ELR (cell line): Measurements from ENCODE around the gene TLCD3A.
A peak's percentile ranks its signal among the peaks of the same experiment; 100 is the strongest.
"Not testable (repeated sequence)": the region's sequence is repeated elsewhere in the genome, so short reads cannot be mapped to it uniquely, and the experiment has no call there.

Experiments used
- DNase-seq: peaks from one replicate; pipeline ENCODE4 v3.0.0-alpha.2; 2015; ENCODE audit warnings: low read depth

The TLCD3A gene

GRCh38 chr17:749359-749758 lies 17.0 kb downstream of the TLCD3A start:
- DNase-seq = not testable (repeated sequence)

- DNase-seq = peak; percentile 27
Measured at GRCh38 chr17:750431-751037, 18.1 kb downstream of the TLCD3A start.

GRCh38 chr17:751269-752001 lies 19.0 kb downstream of the TLCD3A start:
- peak; percentile 72 for DNase-seq

GRCh38 chr17:752002-752619 lies 19.7 kb downstream of the TLCD3A start, which contains the start of gene GEMIN4:
Gene GEMIN4 (minus strand): TSS chr17:752264. CDS start chr17:752142, 122 bp downstream.
- DNase-seq = peak; percentile 86

- peak; percentile 27 for DNase-seq
Measured at GRCh38 chr17:752620-753219, 20.3 kb downstream of the TLCD3A start.

- DNase-seq = no peak
Measured at GRCh38 chr17:753418-753817, 21.0 kb downstream of the TLCD3A start.

GRCh38 chr17:755319-755961 lies 23.0 kb downstream of the TLCD3A start:
- not testable (repeated sequence) for DNase-seq

GRCh38 chr17:756010-756567 lies 23.7 kb downstream of the TLCD3A start:
- DNase-seq = not testable (repeated sequence)

- DNase-seq = no peak
Measured at GRCh38 chr17:759964-760363, 27.6 kb downstream of the TLCD3A start.

GRCh38 chr17:760371-760770 lies 28.0 kb downstream of the TLCD3A start:
- DNase-seq = no peak

GRCh38 chr17:767076-767475 lies 34.7 kb downstream of the TLCD3A start:
- DNase-seq = no peak

GRCh38 chr17:773016-773415 lies 40.6 kb downstream of the TLCD3A start:
- no peak for DNase-seq

GRCh38 chr17:773467-774312 lies 41.3 kb downstream of the TLCD3A start:
- DNase-seq = no peak

- no peak for DNase-seq
Measured at GRCh38 chr17:774313-774584, 41.9 kb downstream of the TLCD3A start.

GRCh38 chr17:778096-778495 lies 45.7 kb downstream of the TLCD3A start:
- DNase-seq = no peak

- DNase-seq = peak; percentile 87
Measured at GRCh38 chr17:781805-782731, 49.7 kb downstream of the TLCD3A start, which contains the start of the genes GLOD4 and MRM3. Gene GLOD4 (minus strand): TSS chr17:782280. CDS start chr17:782255, 25 bp downstream. Gene MRM3 (plus strand): TSS chr17:782353. CDS start chr17:782379, 26 bp downstream.

GRCh38 chr17:784143-784542 lies 51.7 kb downstream of the TLCD3A start:
- DNase-seq = peak; percentile 51

GRCh38 chr17:785901-786300 lies 53.5 kb downstream of the TLCD3A start:
- not testable (repeated sequence) for DNase-seq

GRCh38 chr17:787641-788221 lies 55.3 kb downstream of the TLCD3A start:
- DNase-seq = no peak
